OCI-LY7 (cell line): ENCODE results near the gene NHLRC4. TPM values are rescaled to one million over a fixed set of nuclear protein-coding genes. Genes with fewer than 3 reads are reported as not detected.

Experiments used
- BruUV-seq: library from RNA; stranded (reverse); fragments of 400-500 nt; replicated peaks from 2 replicates; lab custom pipeline; 2021; lab: Mats Ljungman, UMichigan
- CTCF ChIA-PET: fragments of 300-600 bp; sonication (Branson Sonifier 250); formaldehyde crosslinking; loops from one replicate; lab custom pipeline; 2022; ENCODE audit warnings: antibody characterized with exemption; ENCODE audit not compliant: unreplicated experiment; lab: Charles Lee
- POLR2A ChIA-PET: fragments of 300-600 bp; sonication (Branson Sonifier 250); formaldehyde crosslinking; loops from one replicate; lab custom pipeline; 2022; ENCODE audit warnings: antibody characterized with exemption; lab: Charles Lee
- DNase-seq: peaks from one replicate; pipeline ENCODE4 v3.0.0-alpha.2; 2015; ENCODE audit warnings: low spot score
- H2AFZ ChIP-seq: fragments of 200-600 bp; sonication (generic), shearing (Covaris generic); 2 replicates; pipeline ENCODE4 v1.6.1; 2014; ENCODE audit warnings: mild to moderate bottlenecking, antibody characterized with exemption, low read length, moderate library complexity
- H3K27ac ChIP-seq: fragments of 200-600 bp; sonication (generic); 2 replicates; pipeline ENCODE4 v1.5.1; 2014; ENCODE audit warnings: mixed run types, low read depth, mild to moderate bottlenecking, moderate library complexity, low read length, inconsistent platforms; ENCODE audit not compliant: poor library complexity, severe bottlenecking
- H3K36me3 ChIP-seq: fragments of 200-600 bp; sonication (generic); 2 replicates; pipeline ENCODE4 v1.6.1; 2014; ENCODE audit warnings: mild to moderate bottlenecking, antibody characterized with exemption, low read length, moderate library complexity, mixed read lengths; ENCODE audit not compliant: insufficient read depth
- H3K4me1 ChIP-seq: fragments of 200-600 bp; sonication (generic); 2 replicates; pipeline ENCODE4 v1.5.1; 2014; ENCODE audit warnings: mild to moderate bottlenecking, low read length; ENCODE audit not compliant: insufficient read depth, poor library complexity, severe bottlenecking
- H3K4me2 ChIP-seq: fragments of 200-600 bp; sonication (generic); 2 replicates; pipeline ENCODE4 v1.6.1; 2014; ENCODE audit warnings: mild to moderate bottlenecking, low read length
- H3K4me3 ChIP-seq: fragments of 200-600 bp; sonication (generic); 2 replicates; pipeline ENCODE4 v1.5.1; 2014; ENCODE audit warnings: mild to moderate bottlenecking, low read depth, low read length; ENCODE audit not compliant: poor library complexity, severe bottlenecking
- H3K79me2 ChIP-seq: fragments of 200-600 bp; sonication (generic); 2 replicates; pipeline ENCODE4 v1.6.1; 2016; ENCODE audit warnings: low read depth, mild to moderate bottlenecking, low read length, moderate library complexity, mixed read lengths; ENCODE audit not compliant: insufficient read depth
- H3K9me2 ChIP-seq: fragments of 200-600 bp; sonication (generic); 2 replicates; pipeline ENCODE4 v1.6.1; 2016; ENCODE audit warnings: mild to moderate bottlenecking, low read length, mixed read lengths; ENCODE audit not compliant: insufficient read depth
- H3K9me3 ChIP-seq: fragments of 200-600 bp; sonication (generic); 2 replicates; pipeline ENCODE4 v1.6.1; 2014; ENCODE audit warnings: mild to moderate bottlenecking, mixed run types, low read length, mixed read lengths
- H4K20me1 ChIP-seq: fragments of 200-600 bp; sonication (generic); 2 replicates; pipeline ENCODE4 v1.6.1; 2014; ENCODE audit warnings: mild to moderate bottlenecking, antibody characterized with exemption, low read length, moderate library complexity, mixed read lengths; ENCODE audit not compliant: insufficient read depth
- EZH2phosphoT487 ChIP-seq: fragments of 200-600 bp; sonication (generic); IDR thresholded peaks from 2 replicates; pipeline ENCODE4 v1.6.1; 2018; ENCODE audit warnings: low read depth, borderline replicate concordance, mild to moderate bottlenecking, mixed run types, antibody characterized with exemption, low read length, moderate library complexity, mixed read lengths
- intact Hi-C: fragments of 100-400 bp; cut with micrococcal nuclease; formaldehyde crosslinking; loops from one replicate; pipeline ENCODE4 v1.10.0; 2022; ENCODE audit not compliant: unreplicated experiment
- microRNA-seq: library from miRNA; unstranded; fragments of <30 nt; microRNA quantifications from one replicate; pipeline ENCODE4 v1.2.0, GENCODE V29; 2022; ENCODE audit warnings: borderline replicate concordance
- small RNA-seq: library from RNA; depleted of rRNA; stranded (forward); fragments of <200 nt; gene quantifications from one replicate; pipeline ENCODE3, GENCODE V24; 2014
- total RNA-seq, 2 experiments: library from RNA; depleted of rRNA in 1 of 2; stranded (reverse); fragments of >200 nt in 1 of 2; shearing (Covaris generic) in 1 of 2; gene quantifications; 2 replicates each; pipeline ENCODE4 v1.2.3, GENCODE V29; 2014 to 2022
- TF ChIP-seq, protein P1 (sequence below): fragments of 200-600 bp; sonication (generic); conservative IDR thresholded peaks from 2 replicates; pipeline ENCODE4 v1.5.1; 2014; ENCODE audit warnings: mild to moderate bottlenecking, antibody characterized with exemption, low read length, moderate library complexity, mixed read lengths

NHLRC4 gene
- total RNA-seq, 2 experiments from 2014 or later, result 2.5 to 3.7 TPM

DNA sequence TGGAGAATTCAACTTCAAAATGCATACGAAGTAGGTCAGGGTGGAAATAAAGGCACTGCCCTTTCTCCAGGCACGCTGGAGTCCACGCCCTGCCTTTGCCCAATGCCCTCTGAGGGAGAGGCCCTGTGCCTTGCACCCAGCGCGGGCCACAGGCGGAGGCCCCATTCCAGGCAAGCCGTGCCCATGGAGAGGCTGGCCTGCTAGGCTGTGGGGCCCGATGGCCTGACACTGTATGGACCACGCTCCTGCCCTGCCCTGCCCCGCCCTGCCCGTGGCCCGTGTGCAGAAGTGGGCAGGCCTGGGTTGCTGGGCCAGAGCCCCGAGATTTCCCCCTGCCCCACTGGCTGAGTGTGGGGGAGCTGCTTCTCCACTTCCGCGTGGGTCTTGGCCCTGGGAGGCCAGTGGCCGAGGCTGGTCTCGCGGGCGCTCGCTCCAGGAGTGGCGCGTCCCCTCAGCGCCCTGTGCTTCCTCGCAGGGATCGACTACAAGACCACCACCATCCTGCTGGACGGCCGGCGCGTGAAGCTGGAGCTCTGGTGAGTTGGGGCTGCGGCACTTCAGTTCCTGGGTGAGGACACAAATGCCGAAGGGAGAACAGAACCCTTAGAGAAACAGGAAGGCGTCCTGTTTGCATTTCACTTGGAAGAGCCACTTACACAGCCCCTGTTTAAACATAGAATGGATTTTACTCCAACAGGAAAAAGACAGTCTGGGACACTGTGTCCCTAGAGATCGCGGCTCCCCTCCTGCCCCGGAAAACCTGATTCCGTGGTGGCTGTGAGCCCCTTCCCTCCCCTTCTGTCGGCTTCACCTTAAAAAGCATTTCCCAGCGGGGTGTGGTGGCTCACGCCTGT lies 50.2 kb downstream of the NHLRC4 start:
- Histone ChIP-seq H3K27ac (no peak overlapping the region), H2AFZ (no peak overlapping the region), H3K9me2 (no peaks in the 10 kb centered on the region), H3K36me3 (no peaks in the 10 kb centered on the region), H3K9me3 (no peaks in the 10 kb centered on the region), H3K79me2 (no peaks in the 10 kb centered on the region), H3K4me2 (no peak overlapping the region), H3K4me1 (no peaks in the 10 kb centered on the region), H3K4me3 (no peak overlapping the region), H4K20me1 (no peaks in the 10 kb centered on the region)
- ChIA-PET CTCF (no interaction called here), POLR2A (no interaction called here)
- no TSS peak for BruUV-seq
- TF ChIP-seq EZH2phosphoT487, result no peak
- TF ChIP-seq, protein P1, sequence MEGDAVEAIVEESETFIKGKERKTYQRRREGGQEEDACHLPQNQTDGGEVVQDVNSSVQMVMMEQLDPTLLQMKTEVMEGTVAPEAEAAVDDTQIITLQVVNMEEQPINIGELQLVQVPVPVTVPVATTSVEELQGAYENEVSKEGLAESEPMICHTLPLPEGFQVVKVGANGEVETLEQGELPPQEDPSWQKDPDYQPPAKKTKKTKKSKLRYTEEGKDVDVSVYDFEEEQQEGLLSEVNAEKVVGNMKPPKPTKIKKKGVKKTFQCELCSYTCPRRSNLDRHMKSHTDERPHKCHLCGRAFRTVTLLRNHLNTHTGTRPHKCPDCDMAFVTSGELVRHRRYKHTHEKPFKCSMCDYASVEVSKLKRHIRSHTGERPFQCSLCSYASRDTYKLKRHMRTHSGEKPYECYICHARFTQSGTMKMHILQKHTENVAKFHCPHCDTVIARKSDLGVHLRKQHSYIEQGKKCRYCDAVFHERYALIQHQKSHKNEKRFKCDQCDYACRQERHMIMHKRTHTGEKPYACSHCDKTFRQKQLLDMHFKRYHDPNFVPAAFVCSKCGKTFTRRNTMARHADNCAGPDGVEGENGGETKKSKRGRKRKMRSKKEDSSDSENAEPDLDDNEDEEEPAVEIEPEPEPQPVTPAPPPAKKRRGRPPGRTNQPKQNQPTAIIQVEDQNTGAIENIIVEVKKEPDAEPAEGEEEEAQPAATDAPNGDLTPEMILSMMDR, result no peak
- intact Hi-C loops, result no loop called here
- no peak for DNase-seq

DNA sequence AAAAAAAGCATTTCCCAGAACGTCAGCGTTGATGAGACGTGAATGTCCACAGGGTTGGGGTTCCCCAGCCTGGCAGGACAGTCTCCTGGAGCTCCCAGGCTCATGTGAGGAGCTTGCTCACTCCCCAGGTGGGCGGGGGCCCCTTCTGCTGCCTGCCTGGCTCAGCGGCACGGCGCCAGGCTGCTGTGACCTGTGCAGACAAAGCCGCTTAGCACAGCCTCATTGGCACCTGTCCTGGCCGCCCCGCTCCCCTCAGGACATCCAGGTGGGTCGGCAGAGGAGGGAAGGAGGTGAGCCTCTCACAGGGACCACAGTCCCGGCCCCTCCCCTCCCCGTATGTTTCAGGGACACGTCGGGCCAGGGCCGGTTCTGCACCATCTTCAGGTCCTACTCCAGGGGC lies 51.0 kb downstream of the NHLRC4 start:
- Histone ChIP-seq H3K4me3 (no peak overlapping the region), H3K9me3 (no peaks in the 10 kb centered on the region), H3K4me1 (no peaks in the 10 kb centered on the region), H3K9me2 (no peaks in the 10 kb centered on the region), H3K79me2 (no peaks in the 10 kb centered on the region), H3K4me2 (no peak overlapping the region), H3K36me3 (no peaks in the 10 kb centered on the region), H3K27ac (no peak overlapping the region), H2AFZ (no peak overlapping the region), H4K20me1 (no peaks in the 10 kb centered on the region)
- no peak for DNase-seq
- intact Hi-C loops, result no loop called here
- CTCF ChIA-PET, result no interaction called here
- BruUV-seq, result no TSS peak
- POLR2A ChIA-PET, result no interaction called here
- TF ChIP-seq EZH2phosphoT487, result no peak
- TF ChIP-seq, protein P1, result no peak

Small RNAs within 50 kb of the gene (microRNA-seq; reads per million reads assigned to microRNA genes)
- 7.6 reads per million, percentile 5 among the genes with 10 or more reads in this experiment for gene MIR3176
- not detected for gene MIR5587

Small RNAs within 50 kb of the gene (small RNA-seq; reads per million reads assigned to genes)
- not detected for gene MIR3176
- gene MIR5587, result not detected
- gene Z98883.1, result not detected

Other genes starting within 250 kb of the NHLRC4 start
- gene AXIN1, start 214.3 kb upstream of the NHLRC4 start, total RNA-seq (2014; rRNA removed; shearing (Covaris generic)), result 30.3 and 30.6 TPM in 2 replicates
- gene AXIN1, start 214.3 kb upstream of the NHLRC4 start, total RNA-seq (2022), result 29.0 and 29.8 TPM in 2 replicates
- gene MRPL28, start 196.5 kb upstream of the NHLRC4 start, total RNA-seq (2014; rRNA removed; shearing (Covaris generic)), result 113 and 134 TPM in 2 replicates
- 78.1 and 84.6 TPM in 2 replicates for gene MRPL28, start 196.5 kb upstream of the NHLRC4 start, total RNA-seq (2022)
- gene PGAP6, start 185.0 kb upstream of the NHLRC4 start, total RNA-seq (2014; rRNA removed; shearing (Covaris generic)), result 40.1 and 50.6 TPM in 2 replicates
- 34.3 and 41.2 TPM in 2 replicates for gene PGAP6, start 185.0 kb upstream of the NHLRC4 start, total RNA-seq (2022)
- 25.0 and 28.3 TPM in 2 replicates for gene NME4, start 169.8 kb upstream of the NHLRC4 start, total RNA-seq (2014; rRNA removed; shearing (Covaris generic))
- 24.3 and 25.0 TPM in 2 replicates for gene NME4, start 169.8 kb upstream of the NHLRC4 start, total RNA-seq (2022)
- 7.5 and 8.0 TPM in 2 replicates for gene DECR2, start 165.1 kb upstream of the NHLRC4 start, total RNA-seq (2014; rRNA removed; shearing (Covaris generic))
- gene DECR2, start 165.1 kb upstream of the NHLRC4 start, total RNA-seq (2022), result 14.4 and 15.9 TPM in 2 replicates
- 29.0 and 29.9 TPM in 2 replicates for gene RAB11FIP3, start 141.4 kb upstream of the NHLRC4 start, total RNA-seq (2014; rRNA removed; shearing (Covaris generic))
- 47.5 and 51.2 TPM in 2 replicates for gene RAB11FIP3, start 141.4 kb upstream of the NHLRC4 start, total RNA-seq (2022)
- gene CAPN15, start 39.3 kb upstream of the NHLRC4 start, total RNA-seq (2014; rRNA removed; shearing (Covaris generic)), result 23.1 and 32.9 TPM in 2 replicates
- 43.9 and 54.0 TPM in 2 replicates for gene CAPN15, start 39.3 kb upstream of the NHLRC4 start, total RNA-seq (2022)
- not detected in 2 replicates for gene PRR35, start 6.6 kb upstream of the NHLRC4 start, total RNA-seq (2014; rRNA removed; shearing (Covaris generic))
- not detected in 2 replicates for gene PRR35, start 6.6 kb upstream of the NHLRC4 start, total RNA-seq (2022)
- gene PIGQ, start 3.0 kb downstream of the NHLRC4 start, total RNA-seq (2014; rRNA removed; shearing (Covaris generic)), result 32.3 and 39.0 TPM in 2 replicates
- gene PIGQ, start 3.0 kb downstream of the NHLRC4 start, total RNA-seq (2022), result 51.4 and 54.2 TPM in 2 replicates
- 18.2 and 20.9 TPM in 2 replicates for gene RAB40C, start 23.1 kb downstream of the NHLRC4 start, total RNA-seq (2014; rRNA removed; shearing (Covaris generic))
- gene RAB40C, start 23.1 kb downstream of the NHLRC4 start, total RNA-seq (2022), result 18.3 and 19.3 TPM in 2 replicates
- gene WFIKKN1, start 64.0 kb downstream of the NHLRC4 start, total RNA-seq (2014; rRNA removed; shearing (Covaris generic)), result 0.46 and 0.47 TPM in 2 replicates
- gene WFIKKN1, start 64.0 kb downstream of the NHLRC4 start, total RNA-seq (2022), result 0.81 and 1.2 TPM in 2 replicates
- gene METTL26, start 69.3 kb downstream of the NHLRC4 start, total RNA-seq (2014; rRNA removed; shearing (Covaris generic)), result 135 and 152 TPM in 2 replicates
- gene METTL26, start 69.3 kb downstream of the NHLRC4 start, total RNA-seq (2022), result 83.9 and 99.0 TPM in 2 replicates
- 62.8 and 63.2 TPM in 2 replicates for gene MCRIP2, start 74.8 kb downstream of the NHLRC4 start, total RNA-seq (2014; rRNA removed; shearing (Covaris generic))
- gene MCRIP2, start 74.8 kb downstream of the NHLRC4 start, total RNA-seq (2022), result 47.8 and 64.1 TPM in 2 replicates
- 77.6 and 110 TPM in 2 replicates for gene WDR90, start 82.4 kb downstream of the NHLRC4 start, total RNA-seq (2014; rRNA removed; shearing (Covaris generic))
- 143 and 153 TPM in 2 replicates for gene WDR90, start 82.4 kb downstream of the NHLRC4 start, total RNA-seq (2022)
- 129 and 136 TPM in 2 replicates for gene RHOT2, start 101.1 kb downstream of the NHLRC4 start, total RNA-seq (2014; rRNA removed; shearing (Covaris generic))
- gene RHOT2, start 101.1 kb downstream of the NHLRC4 start, total RNA-seq (2022), result 129 and 133 TPM in 2 replicates
- 3.8 and 4.2 TPM in 2 replicates for gene RHBDL1, start 108.7 kb downstream of the NHLRC4 start, total RNA-seq (2014; rRNA removed; shearing (Covaris generic))
- gene RHBDL1, start 108.7 kb downstream of the NHLRC4 start, total RNA-seq (2022), result 3.6 and 4.2 TPM in 2 replicates
- gene STUB1, start 113.4 kb downstream of the NHLRC4 start, total RNA-seq (2014; rRNA removed; shearing (Covaris generic)), result 85.5 and 111 TPM in 2 replicates
- 72.4 and 78.6 TPM in 2 replicates for gene STUB1, start 113.4 kb downstream of the NHLRC4 start, total RNA-seq (2022)
- 70.6 and 82.3 TPM in 2 replicates for gene JMJD8, start 117.3 kb downstream of the NHLRC4 start, total RNA-seq (2014; rRNA removed; shearing (Covaris generic))
- 46.8 and 48.7 TPM in 2 replicates for gene JMJD8, start 117.3 kb downstream of the NHLRC4 start, total RNA-seq (2022)
- 10.3 and 11.6 TPM in 2 replicates for gene WDR24, start 123.4 kb downstream of the NHLRC4 start, total RNA-seq (2014; rRNA removed; shearing (Covaris generic))
- 24.0 and 28.9 TPM in 2 replicates for gene WDR24, start 123.4 kb downstream of the NHLRC4 start, total RNA-seq (2022)
- gene FBXL16, start 138.8 kb downstream of the NHLRC4 start, total RNA-seq (2014; rRNA removed; shearing (Covaris generic)), result 0.16 and 0.28 TPM in 2 replicates
- gene FBXL16, start 138.8 kb downstream of the NHLRC4 start, total RNA-seq (2022), result 0.42 and 0.52 TPM in 2 replicates
- gene METRN, start 148.1 kb downstream of the NHLRC4 start, total RNA-seq (2014; rRNA removed; shearing (Covaris generic)), result 9.5 and 15.9 TPM in 2 replicates
- 12.2 and 14.4 TPM in 2 replicates for gene METRN, start 148.1 kb downstream of the NHLRC4 start, total RNA-seq (2022)
- gene ANTKMT, start 154.1 kb downstream of the NHLRC4 start, total RNA-seq (2014; rRNA removed; shearing (Covaris generic)), result 44.8 and 51.3 TPM in 2 replicates
- gene ANTKMT, start 154.1 kb downstream of the NHLRC4 start, total RNA-seq (2022), result 45.5 and 46.5 TPM in 2 replicates
- gene CCDC78, start 159.4 kb downstream of the NHLRC4 start, total RNA-seq (2014; rRNA removed; shearing (Covaris generic)), result 25.8 and 35.9 TPM in 2 replicates
- gene CCDC78, start 159.4 kb downstream of the NHLRC4 start, total RNA-seq (2022), result 52.6 and 57.9 TPM in 2 replicates
- gene HAGHL, start 160.1 kb downstream of the NHLRC4 start, total RNA-seq (2014; rRNA removed; shearing (Covaris generic)), result 28.1 and 30.8 TPM in 2 replicates
- gene HAGHL, start 160.1 kb downstream of the NHLRC4 start, total RNA-seq (2022), result 56.3 and 57.9 TPM in 2 replicates
- gene CIAO3, start 174.0 kb downstream of the NHLRC4 start, total RNA-seq (2014; rRNA removed; shearing (Covaris generic)), result 142 and 169 TPM in 2 replicates
- gene CIAO3, start 174.0 kb downstream of the NHLRC4 start, total RNA-seq (2022), result 156 and 173 TPM in 2 replicates
- gene MSLN, start 193.7 kb downstream of the NHLRC4 start, total RNA-seq (2014; rRNA removed; shearing (Covaris generic)), result 0.13 TPM in 1 of 2 replicates, not detected in the other
- gene MSLN, start 193.7 kb downstream of the NHLRC4 start, total RNA-seq (2022), result 0.30 and 0.44 TPM in 2 replicates
- gene RPUSD1, start 221.4 kb downstream of the NHLRC4 start, total RNA-seq (2014; rRNA removed; shearing (Covaris generic)), result 51.4 and 64.1 TPM in 2 replicates
- 42.1 and 48.6 TPM in 2 replicates for gene RPUSD1, start 221.4 kb downstream of the NHLRC4 start, total RNA-seq (2022)
- gene CHTF18, start 221.6 kb downstream of the NHLRC4 start, total RNA-seq (2014; rRNA removed; shearing (Covaris generic)), result 98.9 and 125 TPM in 2 replicates
- 145 and 146 TPM in 2 replicates for gene CHTF18, start 221.6 kb downstream of the NHLRC4 start, total RNA-seq (2022)
- not detected in 2 replicates for gene GNG13, start 233.7 kb downstream of the NHLRC4 start, total RNA-seq (2014; rRNA removed; shearing (Covaris generic))
- gene GNG13, start 233.7 kb downstream of the NHLRC4 start, total RNA-seq (2022), result not detected in 2 replicates